ENCODE data around the gene NCK2.

The NCK2 gene

DNA sequence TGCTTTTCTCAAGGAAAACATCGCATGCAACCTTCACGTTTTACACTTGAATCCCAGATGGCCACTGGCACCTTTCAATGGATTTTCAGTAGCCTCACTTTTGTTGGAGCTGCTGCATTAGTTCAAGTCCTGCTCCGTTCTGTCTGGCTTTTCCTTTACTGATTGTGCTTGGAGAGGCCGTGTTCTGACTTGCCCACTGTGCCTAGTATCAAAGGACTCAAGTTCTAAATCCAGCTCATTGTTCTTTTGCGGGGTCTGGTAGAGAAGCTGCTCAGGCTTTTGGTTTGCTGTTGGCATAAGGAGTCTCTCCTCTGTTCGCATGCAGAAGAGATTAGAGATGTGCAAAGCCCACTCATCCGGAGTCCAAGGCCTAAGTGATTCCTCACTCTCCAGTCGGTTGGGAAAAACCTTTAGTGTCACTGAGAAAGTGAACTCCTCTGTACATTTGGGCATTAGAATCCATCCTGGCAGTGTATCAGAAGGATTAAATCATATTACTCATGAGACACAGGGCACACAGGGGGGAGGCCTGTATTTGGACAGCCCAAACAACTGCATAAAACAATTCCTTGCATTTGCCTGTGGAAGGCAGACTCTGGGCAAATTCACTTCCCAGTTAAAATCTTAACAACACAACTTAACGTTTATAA lies 69.7 kb downstream of the NCK2 start:
- no peak for DNase-seq (ENCODE audit: low read depth)
- TF ChIP-seq, protein P1, sequence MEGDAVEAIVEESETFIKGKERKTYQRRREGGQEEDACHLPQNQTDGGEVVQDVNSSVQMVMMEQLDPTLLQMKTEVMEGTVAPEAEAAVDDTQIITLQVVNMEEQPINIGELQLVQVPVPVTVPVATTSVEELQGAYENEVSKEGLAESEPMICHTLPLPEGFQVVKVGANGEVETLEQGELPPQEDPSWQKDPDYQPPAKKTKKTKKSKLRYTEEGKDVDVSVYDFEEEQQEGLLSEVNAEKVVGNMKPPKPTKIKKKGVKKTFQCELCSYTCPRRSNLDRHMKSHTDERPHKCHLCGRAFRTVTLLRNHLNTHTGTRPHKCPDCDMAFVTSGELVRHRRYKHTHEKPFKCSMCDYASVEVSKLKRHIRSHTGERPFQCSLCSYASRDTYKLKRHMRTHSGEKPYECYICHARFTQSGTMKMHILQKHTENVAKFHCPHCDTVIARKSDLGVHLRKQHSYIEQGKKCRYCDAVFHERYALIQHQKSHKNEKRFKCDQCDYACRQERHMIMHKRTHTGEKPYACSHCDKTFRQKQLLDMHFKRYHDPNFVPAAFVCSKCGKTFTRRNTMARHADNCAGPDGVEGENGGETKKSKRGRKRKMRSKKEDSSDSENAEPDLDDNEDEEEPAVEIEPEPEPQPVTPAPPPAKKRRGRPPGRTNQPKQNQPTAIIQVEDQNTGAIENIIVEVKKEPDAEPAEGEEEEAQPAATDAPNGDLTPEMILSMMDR (conservative IDR thresholded peaks at IDR 0.05; ENCODE audit: low read depth, low read length), result no peak
- H3K4me3 ChIP-seq (ENCODE audit: low read depth, low read length), result no peak overlapping the region

DNA sequence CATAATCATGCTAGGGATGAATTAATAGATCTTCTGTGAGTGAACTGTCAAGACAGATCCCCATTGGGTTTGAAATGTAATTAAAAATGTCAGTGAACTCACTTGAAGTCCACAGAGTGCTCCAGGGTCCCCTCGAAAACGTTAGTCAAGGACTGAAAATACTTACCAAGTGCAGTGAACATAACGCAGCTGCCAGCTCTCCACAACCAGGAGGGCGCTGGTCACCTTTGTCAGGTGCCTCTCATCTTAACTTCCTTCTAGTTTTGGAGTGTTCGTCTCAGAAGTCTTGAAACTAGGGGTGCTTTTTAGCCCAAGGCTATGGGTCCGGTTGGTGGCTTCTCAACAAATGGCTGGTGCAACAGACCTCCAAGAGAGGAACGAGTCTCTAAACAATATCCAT lies 70.7 kb downstream of the NCK2 start:
- TF ChIP-seq, protein P1 (conservative IDR thresholded peaks at IDR 0.05; ENCODE audit: low read depth, low read length), result no peak
- DNase-seq (ENCODE audit: low read depth), result no peak
- H3K4me3 ChIP-seq (ENCODE audit: low read depth, low read length), result no peak overlapping the region

DNA sequence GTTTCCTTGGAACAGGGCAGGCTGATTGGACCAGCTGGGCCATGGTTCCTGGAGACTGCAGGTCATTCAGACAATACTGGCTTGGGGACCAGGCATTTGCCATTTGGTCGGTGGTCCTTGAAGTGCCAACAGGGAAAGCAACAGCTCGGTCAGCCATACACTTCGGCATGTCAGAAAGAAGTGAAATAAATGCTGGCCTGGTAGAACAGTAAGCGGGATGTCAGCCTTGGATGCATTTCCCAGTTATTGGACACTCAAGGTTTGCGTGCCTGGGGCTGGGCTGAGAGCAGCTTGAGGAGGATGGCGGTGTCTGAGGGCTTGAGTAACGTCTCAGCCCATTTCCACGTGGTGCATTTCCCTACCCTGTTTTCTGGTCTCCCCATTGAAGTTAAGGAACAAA lies 75.4 kb downstream of the NCK2 start:
- TF ChIP-seq, protein P1 (conservative IDR thresholded peaks at IDR 0.05; ENCODE audit: low read depth, low read length), result no peak
- DNase-seq (ENCODE audit: low read depth), result no peak
- H3K4me3 ChIP-seq (ENCODE audit: low read depth, low read length), result no peak overlapping the region

DNA sequence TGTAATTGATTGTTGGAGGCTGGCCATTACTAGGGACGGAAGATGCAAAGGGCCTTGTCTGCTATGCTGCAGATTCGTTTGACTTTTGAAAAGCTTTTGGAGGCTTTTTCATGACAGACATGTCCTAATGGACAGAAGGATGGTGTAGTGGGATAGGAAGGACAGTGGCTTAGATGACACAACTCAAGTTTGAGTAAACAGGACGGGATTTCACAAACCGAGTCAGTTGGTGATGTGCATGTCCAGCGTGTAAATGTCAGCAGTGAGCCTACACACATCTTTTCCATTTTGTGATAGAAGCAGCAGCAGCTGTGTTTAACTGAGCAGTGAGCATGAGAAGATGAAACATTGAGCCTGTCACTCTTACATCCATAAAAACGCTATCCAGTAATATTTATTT lies 76.0 kb downstream of the NCK2 start:
- DNase-seq (ENCODE audit: low read depth), result no peak
- TF ChIP-seq, protein P1 (conservative IDR thresholded peaks at IDR 0.05; ENCODE audit: low read depth, low read length), result no peak
- H3K4me3 ChIP-seq (ENCODE audit: low read depth, low read length), result no peak overlapping the region

DNA sequence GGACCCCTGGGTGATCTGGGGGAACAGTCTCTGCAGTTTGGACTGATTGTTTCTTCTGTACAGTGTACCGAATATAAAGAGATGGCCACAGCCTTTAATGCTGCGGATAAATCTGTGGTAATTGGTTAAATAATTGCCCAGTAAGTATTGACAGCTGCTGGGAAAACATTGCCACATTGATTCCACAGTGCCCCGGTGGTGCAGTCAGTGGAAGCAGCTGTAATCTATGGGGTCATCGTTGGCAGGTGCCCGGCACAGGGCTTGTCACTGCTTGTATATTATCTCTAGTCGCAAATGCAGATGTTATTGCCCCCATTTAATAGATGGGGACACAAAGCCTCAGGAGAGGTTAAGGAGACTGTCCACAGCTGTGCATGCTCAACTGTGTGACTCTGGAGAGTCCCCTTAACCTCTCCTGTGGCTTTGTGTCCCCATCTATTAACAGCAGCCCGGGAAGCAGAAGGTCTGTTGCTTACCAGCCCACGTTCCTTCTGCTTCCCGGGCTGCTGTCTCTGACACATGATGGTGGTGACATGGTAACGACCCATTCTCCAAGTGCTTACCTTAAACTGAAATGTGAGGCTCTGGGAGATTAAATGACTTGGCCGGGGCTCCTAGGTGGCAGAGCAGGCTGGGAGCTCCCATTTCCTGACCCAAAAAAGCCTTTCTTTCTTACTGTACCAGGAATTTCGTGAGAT lies 76.9 kb downstream of the NCK2 start:
- H3K4me3 ChIP-seq (ENCODE audit: low read depth, low read length), result no peak overlapping the region
- DNase-seq (ENCODE audit: low read depth), result no peak
- TF ChIP-seq, protein P1 (conservative IDR thresholded peaks at IDR 0.05; ENCODE audit: low read depth, low read length), result no peak

DNA sequence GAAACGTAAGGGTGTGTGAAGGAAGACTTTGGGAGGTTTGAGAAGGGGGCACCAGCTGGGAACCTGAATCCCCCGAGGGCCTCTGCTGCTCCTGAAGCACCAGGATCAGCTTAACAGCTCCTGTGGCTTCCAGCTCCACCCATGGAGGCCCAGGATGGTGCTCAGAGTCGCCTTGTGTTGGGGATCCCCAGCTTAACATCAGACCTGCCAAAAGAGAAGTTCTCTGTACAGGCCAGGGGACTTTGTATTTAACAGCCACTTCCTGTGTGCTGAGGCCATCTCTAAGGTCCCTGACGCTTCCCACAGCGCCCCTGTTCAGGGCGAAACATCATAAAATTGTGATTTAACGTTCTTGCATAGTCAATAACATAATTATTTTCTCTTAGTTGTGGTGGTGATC lies 77.5 kb downstream of the NCK2 start:
- no peak overlapping the region for H3K4me3 ChIP-seq (ENCODE audit: low read depth, low read length)
- no peak for DNase-seq (ENCODE audit: low read depth)
- TF ChIP-seq, protein P1 (conservative IDR thresholded peaks at IDR 0.05; ENCODE audit: low read depth, low read length), result no peak

DNA sequence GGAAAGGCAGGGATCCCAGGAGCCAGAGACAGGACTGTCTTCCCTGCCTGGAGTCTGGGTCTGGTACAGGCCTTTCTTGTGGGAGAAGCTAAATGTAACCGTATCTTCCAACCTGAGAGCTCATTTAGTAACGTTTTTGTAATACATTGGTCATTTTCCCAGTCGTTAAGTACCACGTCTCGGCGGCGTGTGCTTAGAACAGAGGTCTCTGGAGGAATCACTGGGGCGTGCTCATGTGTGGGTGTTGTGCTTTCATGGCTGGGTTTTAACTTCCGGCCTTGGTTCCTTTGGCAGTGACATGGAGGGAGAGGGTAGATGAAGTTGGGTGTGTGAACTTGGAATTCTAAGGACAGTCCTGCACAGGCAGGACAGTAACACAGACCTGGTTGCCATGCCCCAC lies 79.7 kb downstream of the NCK2 start:
- DNase-seq (ENCODE audit: low read depth), result no peak
- TF ChIP-seq, protein P1 (conservative IDR thresholded peaks at IDR 0.05; ENCODE audit: low read depth, low read length), result no peak
- H3K4me3 ChIP-seq (ENCODE audit: low read depth, low read length), result no peak overlapping the region
